A172 (cell line): Measurements from ENCODE around the gene CCNK. TPM values are rescaled to one million over a fixed set of nuclear protein-coding genes. Genes with fewer than 3 reads are reported as not detected.

Experiments
- DNase-seq: peaks from one replicate; pipeline ENCODE4 v3.0.0-alpha.2; 2015; ENCODE audit warnings: low spot score
- total RNA-seq: library from RNA; depleted of rRNA; stranded (reverse); fragments of >200 nt; shearing (Covaris generic); gene quantifications from 2 replicates; pipeline ENCODE4 v1.2.3, GENCODE V29; 2014

Gene CCNK
- total RNA-seq, 1 experiment from 2014 or later: 7.5 TPM

DNA sequence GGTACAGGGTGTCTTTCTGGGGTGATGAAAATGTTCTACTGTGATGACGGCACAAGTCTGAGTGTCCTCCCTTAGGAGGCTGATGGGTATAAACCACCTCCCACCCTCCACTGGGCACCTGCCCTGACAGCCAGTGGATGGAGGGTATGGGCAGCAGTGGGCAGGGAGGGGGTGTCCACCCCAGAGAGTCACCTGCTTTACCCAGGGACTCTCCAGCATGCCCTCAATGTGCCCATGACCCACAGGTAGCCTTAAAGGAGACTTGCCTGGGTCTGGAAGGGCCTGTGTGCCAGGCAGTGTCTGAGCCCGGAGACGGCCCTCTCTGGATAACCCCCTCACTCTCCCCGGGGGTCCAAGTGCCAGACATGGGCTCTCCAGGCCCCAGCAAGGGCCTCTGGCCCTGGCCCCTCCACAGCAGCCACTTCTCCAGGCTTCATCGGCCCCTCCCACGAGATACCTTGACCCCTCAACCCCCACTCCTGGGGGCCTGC lies 38.8 kb downstream of the CCNK start:
- DNase-seq: no peak

DNA sequence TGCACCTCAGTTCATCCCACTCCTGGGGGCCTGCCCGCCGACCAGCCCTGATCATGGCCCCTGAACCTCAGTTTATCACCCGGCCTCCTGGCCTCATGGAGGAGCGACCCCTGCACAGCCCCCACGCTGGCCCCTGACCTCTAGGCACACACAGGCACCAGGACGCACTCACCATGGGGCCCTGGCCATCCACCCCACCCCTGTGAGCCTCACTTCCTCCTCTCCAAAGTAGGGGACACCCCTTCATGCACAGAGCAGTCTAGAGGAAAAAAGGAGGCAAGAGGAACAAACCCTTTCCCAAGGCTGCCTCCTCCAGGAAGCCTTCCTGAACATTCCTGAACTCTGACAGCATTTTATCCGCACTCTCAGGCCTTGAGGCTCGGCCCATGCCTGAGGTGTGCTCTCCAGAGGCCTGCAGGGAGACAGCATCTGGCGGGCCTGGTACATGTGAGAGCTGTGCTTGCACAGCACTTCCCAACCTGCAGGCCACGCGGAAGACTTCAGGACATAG lies 39.4 kb downstream of the CCNK start:
- no peak for DNase-seq

DNA sequence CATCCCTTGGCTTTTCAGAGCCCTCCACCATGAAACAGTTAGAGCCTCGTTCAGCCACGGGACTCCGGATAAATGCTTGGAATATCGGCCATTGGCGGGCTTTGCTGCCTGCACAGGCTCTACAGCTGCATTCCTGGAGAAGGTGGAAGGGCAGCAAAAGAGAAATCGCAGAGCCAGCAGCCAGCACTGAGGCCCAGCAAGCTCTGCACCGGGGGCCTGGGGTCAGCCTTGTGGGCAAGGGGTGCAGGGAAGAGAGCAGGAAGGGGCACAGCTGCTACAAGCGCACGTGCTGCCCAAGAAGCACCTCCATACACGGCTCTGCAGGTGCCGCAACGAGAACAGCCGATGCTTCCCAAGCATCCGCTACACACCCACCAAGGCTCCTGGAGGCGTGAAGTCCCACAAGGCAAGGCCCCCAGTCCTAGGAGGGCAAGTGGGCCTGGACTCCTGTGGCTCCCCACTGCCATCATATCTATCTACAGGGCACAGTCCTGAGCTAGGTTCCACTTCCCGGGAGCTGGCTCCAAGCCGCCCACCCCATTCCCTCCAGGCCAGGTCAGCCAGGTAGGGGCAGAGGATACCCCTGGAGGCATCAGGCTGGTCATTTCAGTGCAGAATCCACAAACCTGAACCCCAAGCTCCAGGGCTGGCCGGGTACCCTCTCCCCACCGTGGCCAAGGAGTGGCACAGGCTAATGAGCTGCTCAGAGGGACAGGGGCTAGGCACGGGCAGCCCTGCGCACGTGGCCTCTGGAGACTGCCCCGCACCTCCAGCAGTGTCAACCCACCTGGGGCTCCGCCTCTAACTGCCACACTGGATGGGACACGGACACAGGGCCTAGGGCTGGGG lies 40.2 kb downstream of the CCNK start:
- DNase-seq: no peak

DNA sequence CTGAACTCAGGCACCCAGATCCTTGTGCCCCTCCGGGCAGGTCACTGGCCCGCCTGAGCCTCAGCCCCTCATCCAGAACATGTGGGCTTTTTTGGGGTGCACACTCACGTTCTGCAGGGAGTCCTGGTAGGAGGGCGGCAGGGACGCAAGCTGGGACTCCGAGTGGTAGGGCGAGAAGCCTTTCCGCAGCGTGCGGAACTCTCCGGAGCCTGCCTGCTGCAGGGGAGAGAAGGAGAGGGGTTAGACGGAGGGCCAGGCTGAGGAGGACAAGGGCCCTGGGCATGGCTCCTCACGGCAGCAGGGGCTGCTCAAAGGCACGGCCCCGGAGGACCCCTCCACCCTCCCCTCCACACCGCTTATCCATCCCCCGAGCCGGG lies 40.8 kb downstream of the CCNK start:
- no peak for DNase-seq

DNA sequence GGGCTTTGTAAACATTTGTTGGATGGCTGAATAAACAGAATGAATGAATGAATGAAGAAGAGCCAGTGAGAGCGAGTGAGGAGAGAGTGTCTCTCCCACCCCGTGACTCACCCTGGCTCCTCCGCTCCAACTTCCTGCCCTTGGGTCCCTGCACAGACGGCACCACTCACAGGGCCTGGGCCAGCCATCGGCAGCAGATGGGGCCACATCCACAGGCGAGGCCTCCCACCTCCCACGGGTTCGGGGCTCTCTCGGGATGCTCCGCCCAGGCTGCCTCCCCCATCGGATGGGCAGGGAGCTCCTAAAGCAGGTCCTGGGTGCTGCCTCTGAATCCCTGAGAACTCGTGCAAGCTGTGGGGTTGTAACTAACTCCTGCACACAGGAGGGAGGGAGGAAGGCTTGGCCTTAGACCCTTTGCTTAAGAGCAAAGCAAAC lies 41.3 kb downstream of the CCNK start:
- DNase-seq: peak; percentile 71

DNA sequence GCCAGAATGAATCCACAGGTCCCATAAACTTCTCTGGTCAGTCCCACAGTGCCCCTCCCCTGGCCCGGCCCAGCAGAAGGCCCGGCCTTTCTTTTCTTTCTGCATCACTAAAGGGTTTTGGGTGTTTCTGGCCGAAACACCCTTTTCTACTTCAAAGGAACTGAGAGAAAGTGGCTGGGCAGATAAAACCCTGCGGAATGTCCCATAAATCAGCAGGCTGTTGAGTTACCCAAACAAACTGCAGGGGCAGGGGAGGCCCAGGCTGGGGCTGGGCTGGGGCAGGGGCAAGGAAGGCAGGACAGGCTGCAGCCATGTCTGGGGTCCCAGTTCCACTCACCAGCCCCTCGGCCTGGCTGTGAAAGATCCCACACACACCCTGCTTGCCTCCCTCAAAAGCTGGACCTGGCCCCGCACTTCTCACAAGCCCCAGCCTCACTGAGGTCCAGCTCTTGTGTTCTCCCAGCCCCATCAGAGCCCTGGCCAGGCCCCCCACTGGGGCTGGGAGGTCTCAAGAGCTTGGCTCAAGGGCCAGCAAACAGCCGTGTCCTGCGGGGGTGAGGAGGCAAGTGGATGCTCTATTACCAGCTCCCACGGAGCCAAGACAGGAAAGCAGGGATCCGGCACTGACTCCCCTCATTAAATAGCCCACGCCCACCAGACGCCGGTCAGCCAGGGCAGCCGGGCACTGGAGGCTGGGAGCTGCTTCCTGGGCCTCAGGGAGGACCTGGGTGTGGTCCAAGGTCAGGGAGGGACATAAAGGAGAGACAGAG lies 41.9 kb downstream of the CCNK start:
- peak; percentile 51 for DNase-seq

DNA sequence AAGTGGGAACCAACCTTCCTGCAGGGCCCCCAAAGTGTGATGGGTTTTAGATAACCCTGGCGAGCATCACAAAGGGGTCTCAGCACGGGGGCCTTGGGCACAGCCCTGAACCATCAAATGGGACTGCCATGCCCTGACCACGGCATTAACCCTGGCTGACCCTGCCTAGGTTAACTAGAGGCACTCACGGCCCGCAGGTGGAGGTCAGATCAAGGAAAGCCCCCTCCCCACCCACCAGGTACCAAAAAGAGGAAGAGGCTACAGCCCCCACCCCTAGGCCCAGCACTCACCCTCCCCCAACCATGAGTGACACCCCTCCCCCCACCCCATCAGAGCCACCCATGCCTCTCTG lies 42.5 kb downstream of the CCNK start:
- DNase-seq: no peak

DNA sequence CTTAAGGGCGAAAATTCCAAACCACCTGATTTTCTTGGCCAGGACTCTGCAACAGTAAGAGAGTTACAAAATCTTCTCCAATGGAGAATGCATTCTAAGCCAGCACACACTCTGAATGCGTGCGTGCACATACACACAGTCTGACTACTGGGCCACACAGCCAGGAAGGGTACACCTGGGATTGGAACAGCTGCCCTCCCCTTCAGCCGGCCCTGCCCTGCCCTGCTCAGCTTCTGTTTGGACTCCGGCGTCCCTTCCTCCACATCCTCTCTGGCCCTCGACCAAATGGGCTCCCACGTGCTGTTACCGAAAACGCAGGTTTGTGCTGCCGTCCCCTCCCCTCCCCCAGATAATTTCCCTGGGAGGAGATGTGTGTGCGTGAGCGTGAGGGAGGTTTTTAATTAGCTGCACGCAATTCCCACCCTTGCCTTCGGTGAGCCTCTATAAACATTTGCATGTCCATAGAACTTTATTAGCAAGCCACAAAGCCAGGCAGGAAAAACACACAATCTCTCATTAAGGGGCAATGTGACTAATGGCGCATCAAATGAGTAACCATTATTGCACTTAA lies 43.0 kb downstream of the CCNK start:
- peak; percentile 38 for DNase-seq

DNA sequence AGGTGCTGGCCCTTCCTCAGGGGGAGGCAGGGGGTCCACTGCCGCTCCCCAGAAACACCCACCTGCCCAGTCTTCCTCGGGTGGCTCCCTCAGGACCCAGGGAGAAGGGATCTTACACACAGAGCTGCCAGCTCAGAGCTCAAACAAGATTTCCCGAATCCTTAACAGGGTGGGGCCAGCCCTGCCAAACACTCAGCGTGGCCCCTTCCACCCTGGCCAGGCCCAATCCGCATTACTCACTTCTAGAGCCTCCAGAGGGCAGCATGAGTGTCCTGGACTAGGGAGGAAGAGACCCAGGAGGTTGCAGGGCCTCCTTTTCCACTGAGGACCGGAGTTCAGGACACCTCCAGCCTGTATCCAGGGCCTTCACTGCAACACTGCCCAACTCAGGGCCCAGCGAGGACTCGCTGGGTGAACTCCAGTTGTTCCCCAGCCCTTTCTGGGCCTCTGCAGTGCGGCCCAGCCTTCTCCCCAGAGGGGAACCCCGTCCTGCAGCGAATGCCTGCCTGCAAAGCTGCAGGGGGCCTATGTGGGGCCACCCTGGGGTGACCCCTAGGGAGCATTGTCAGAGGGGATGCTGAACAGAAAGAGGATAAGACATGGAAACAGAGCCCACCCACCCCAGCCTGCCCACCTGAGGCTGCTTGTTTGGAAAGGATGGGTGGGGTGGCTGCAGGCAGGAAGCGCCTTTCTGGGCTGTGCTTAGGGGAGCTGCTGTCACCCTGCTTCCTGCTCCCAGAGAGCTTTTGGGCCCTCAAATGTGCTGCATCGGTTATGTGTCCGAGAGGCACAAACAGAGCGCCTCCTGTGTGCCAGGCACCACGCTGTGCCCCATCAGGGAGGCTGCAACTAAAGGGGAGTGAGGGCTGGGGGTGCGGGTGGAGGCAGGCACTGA lies 43.8 kb downstream of the CCNK start:
- peak; percentile 61 for DNase-seq

DNA sequence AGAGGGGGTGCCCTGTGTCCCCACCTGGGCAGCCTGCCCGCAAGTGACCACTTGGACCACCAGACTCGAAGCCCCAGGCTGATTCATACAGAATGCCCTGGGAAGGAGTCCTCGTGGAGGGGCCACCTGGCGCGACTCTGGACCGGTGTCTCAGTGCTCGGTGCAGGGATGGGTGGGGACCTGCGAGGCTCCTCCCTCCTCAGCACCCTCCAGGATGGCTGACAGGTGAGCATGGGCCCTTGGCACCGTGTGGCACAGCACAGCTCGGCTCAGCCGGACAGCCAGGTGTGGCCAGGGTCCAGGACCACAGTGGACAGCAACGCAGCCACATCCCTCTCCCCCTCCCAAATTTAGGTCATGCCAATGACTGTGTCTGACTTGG lies 44.5 kb downstream of the CCNK start:
- DNase-seq: no peak

DNA sequence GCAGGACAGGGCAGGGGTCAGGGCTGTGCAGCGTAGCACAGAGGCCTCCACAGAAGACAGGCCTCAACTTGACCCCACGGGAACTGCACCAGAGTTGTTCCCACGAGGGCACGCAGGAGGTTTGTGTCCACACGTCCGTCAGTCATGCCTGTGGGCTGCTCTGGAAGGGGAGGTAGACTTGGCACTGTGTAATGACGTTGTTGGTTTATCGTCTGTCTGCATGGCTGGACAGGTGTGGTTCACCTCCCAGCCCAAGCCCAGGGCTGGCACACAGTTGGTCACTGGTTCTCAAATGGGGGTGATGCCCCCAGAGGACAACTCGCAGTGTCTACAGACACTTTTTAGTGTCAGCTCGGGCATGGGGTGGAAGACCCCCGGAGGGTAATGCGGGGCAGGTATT lies 45.8 kb downstream of the CCNK start:
- no peak for DNase-seq

DNA sequence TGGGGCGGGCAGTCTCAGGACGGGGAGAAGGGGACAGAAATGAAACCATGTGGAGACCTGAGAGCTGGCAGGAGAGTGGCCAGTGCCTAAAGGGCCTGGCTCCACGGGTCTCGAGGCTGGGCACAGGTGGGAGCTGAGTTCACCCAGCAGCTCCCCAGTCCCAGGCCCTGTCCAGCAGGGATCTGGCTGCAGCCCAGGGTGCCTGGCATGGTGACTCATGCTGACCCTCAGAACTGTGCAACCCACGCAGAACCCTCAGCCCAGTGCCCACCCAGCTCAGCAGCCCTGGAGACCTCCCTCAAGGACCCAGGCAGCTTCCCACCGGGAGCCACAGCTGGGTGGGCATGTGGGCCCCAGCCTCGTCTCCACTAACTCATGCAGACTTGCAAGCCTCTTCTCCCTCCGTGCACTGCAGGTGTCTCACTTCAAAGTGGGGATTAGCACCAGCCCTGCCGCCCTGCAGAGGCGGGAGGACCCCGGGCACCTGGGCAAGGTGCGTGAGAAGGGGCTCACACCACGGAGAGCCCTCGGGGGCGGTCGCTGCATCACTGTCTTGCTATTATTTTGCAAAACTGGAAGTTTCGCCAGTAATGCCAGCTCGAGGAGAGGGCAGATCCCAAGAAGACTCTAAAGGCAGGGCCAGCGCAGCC lies 46.3 kb downstream of the CCNK start:
- DNase-seq: no peak

DNA sequence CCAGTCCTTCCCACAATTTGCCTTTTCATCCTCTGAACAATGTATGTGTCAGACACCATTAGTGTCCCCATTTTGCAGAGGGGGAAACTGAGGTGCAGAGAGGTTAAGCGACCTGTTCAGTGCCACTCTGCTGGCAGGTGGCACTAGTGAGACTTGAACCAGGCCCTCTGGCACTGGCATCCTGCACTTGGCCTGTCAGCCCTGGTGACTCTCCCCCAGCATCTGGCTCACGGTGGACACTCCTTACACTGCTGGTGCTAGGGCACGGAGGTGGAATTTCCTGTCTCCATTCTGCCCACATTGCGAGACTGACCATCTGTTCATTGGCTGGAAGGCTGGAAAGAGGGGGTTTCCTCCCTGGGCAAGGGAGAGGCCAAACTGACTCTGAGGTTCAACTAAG lies 48.7 kb downstream of the CCNK start:
- peak; percentile 33 for DNase-seq

DNA sequence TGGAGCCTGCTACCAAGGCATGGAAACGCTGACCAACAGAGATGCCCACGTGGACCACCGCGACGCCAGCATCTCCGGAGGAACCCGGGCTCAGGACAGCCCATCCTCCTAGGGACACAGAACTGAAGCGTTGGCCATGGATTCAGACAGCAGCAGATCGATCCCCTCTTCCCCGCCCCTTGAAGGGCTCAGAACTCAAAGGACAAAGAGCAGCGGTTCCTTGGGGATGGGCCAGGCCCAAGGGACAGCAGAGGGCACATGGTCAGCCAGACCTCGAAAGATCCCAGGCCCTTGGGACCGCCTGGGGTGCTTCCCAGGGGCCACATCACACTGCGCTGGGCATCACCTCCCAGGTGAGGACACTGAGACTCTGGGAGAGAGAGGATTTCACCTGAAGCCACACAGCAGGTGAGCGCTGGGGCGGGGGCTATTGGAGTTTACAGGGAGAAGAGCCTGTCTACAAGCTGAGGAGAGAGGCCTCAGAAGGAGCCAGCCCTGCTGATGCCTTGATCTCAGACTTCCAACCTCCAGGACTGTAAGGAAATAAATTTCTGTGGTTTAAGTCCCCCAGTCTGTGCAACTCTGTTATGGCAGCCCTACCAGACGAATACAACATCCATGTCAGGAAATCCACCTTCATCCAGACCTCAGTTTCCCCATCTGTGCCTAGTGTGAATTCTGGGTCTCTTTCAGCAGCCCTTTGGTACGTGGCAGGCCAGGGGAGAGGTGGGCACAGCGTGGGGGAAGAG lies 49.4 kb downstream of the CCNK start:
- no peak for DNase-seq

DNA sequence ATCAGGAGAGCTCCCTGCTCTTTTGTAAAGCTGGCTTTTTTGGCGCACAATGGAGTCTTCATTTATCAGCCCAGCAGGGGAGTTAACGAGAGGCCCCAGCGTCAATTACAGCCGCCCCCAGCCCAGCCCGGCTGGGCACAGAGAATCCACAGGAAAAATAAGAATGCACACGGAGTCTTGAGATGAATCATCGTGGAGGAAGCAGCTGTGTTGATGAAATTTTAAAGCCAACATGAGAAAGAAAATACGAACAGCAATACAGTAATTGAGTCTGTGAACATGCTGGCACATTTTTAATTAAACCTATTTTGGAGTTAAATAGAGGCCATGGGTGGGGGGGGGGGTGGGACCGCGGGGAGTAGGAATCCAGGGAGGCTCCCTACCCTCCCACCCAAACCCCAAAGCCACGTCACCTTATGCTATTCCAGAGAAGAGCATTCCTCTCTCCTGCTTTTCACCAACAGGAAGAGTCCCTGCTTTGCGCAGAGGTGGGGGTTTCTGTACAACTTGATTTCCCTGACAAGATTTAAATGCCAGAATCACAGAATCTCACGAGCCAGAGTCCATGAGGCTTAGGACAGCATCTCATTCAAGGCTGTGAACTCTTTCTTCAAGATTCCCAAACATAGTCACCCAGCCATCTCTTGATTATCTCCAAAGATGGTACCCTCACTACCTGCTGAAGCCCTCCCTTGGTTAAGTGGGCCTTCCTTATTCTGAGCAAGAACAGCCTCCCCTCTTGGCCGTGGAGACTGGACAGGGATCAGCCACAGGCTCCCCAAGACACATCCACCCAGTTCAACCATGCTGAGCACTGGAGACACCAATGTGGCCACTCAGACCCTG lies 50.3 kb downstream of the CCNK start:
- peak; percentile 49 for DNase-seq

DNA sequence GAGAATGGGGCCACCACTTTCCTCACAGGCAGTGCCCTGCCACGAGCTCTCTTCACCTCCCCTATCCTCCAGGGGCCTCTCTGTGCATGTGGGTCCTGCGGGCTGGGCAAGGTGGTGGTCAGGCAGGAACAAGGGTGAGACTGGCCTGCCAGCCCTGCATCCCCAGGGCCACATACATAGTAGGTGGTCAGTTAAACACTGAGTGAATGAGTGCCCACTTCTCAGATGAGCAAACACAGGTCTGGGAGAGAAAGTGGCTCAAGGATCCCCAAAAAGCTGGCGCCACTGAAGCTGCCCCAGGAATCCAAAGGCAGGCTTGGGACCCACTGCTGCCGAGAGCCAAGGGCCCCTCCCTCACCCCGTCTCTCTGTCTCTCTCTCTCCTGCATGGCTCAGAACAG lies 51.1 kb downstream of the CCNK start:
- no peak for DNase-seq

DNA sequence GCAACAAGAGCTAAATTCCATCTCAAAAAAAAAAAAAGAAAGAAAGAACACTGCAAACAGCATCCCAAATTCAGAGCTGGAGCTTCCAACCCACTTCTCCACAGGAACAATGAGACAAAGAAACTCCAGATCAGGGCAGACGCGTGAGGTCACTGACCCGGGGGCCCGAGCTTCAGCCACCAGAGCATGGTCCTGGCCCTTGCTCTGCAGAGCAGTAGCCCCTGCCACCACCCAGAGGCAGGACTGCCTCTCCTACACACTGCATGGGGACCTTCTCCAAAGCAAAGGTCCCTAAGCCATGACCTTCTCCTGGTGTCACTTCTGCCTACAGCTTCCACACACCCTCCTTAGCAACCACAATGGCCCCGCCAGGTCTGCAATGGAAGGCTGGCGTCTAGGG lies 53.1 kb downstream of the CCNK start:
- DNase-seq: no peak

DNA sequence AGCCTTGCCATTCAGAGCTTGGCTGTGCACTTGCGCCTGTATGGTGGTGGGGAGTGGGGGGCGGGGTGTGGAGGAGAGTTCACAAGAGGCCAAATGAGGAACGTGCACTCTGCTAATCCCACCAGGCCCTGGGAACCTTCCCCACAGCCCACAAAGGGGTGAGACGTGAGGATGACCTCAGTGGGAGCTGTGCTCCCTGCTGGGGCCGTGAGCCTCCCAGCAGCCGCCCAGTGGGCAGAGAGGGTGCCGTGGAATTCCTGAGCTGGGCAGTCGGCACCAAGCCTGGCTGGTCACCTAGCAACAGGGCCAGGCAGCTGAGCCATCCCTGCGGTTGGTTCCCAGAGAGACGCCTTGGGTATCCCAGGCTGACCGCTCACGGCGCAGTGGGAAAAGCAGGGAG lies 53.7 kb downstream of the CCNK start:
- DNase-seq: peak; percentile 85

DNA sequence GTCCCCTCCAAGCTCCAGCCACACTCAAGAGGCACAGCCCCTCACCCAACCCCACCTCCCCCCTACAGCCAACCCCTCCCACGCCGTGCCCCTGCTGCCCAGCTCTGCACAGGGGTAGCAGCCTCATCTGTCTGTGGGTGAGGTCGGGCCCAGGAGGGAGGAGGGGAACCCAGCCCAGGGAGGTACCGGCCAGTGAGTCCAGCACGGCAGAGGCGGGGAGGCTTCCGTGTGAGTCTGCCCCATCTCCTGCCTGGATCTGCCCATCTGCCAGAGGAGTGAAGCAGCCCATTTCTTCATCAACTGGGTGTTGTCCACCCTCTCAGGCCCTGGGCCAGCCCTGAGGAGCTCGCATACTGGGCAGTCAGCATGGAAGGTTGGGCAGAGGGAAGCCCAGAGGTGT lies 54.2 kb downstream of the CCNK start:
- no peak for DNase-seq
